Psoas muscle (tissue), 8 donors: ENCODE data around the gene PHKA2. TPM values are rescaled to one million over a fixed set of nuclear protein-coding genes. Genes with fewer than 3 reads are reported as not detected.

Experiments used
- ATAC-seq, 4 donors: fragments of 200-7000 bp; cut with Tn5 transposase; one replicate each; pipeline ENCODE4 v1.9.1; 2020; ENCODE audit warnings: moderate library complexity in 3 of 4, mild to moderate bottlenecking in 2 of 4
- DNase-seq, 2 donors: peaks; one replicate each; pipeline ENCODE4 v3.0.0-alpha.2; 2020
- H3K27ac ChIP-seq: fragments of 200-600 bp; one replicate; pipeline ENCODE4 v1.8.0; 2022
- H3K27me3 ChIP-seq, 3 donors: fragments of 200-600 bp in 1 of 3; one replicate each; pipeline versions ENCODE4 v1.6.1 to v1.8.0; 2013 to 2022; ENCODE audit warnings: low read length in 2 of 3, mild to moderate bottlenecking in 2 of 3, moderate library complexity in 1 of 3; ENCODE audit not compliant: insufficient read depth in 3 of 3
- H3K36me3 ChIP-seq, 2 donors: fragments of 200-600 bp in 1 of 2; one replicate each; pipeline versions ENCODE4 v1.6.1 to v1.8.0; 2013 to 2022; ENCODE audit warnings: low read depth in 1 of 2, mild to moderate bottlenecking in 1 of 2, moderate library complexity in 1 of 2; ENCODE audit not compliant: insufficient read depth in 1 of 2
- H3K4me1 ChIP-seq: fragments of 200-600 bp; one replicate; pipeline ENCODE4 v1.8.0; 2022
- H3K4me3 ChIP-seq: fragments of 200-600 bp; one replicate; pipeline ENCODE4 v1.8.0; 2022; ENCODE audit warnings: mild to moderate bottlenecking
- H3K9me3 ChIP-seq: fragments of 200-600 bp; one replicate; pipeline ENCODE4 v1.8.0; 2022
- WGBS, 3 donors: extraction: QIAGEN DNeasy Blood & Tissue Kit; methylation state at CpG; one replicate each; pipeline versions ENCODE4 v1.1.6 to v1.1.7; 2013; 5-methylcytosine and 5-hydroxymethylcytosine counted together
- intact Hi-C, 2 donors: fragments of 100-400 bp; cut with DNase I; formaldehyde crosslinking; loops; one replicate each; pipeline versions ENCODE4 v1.11.0 to v1.14.2; 2022
- polyA plus RNA-seq, 3 donors: library from polyadenylated mRNA; stranded (reverse); fragments of 200-250 nt; gene quantifications; one replicate each; pipeline ENCODE4 v1.2.3, GENCODE V29; 2013
- total RNA-seq, 4 donors: library from RNA; stranded (reverse); fragmentation: NEBNext Ultra II Directional in 2 of 4; extraction: Animal tissue kit (Norgen Biotek cat#: 25700) in 2 of 4; gene quantifications; one replicate each; pipeline versions ENCODE4 v1.2.1 to v1.2.4, GENCODE V29; 2021 to 2023
- TF ChIP-seq, protein P1 (sequence below): fragments of 200-600 bp; IDR thresholded peaks from one replicate; pipeline ENCODE4 v1.8.0; 2022; ENCODE audit warnings: antibody characterized with exemption
- donor health status: healthy with polysubstance abuse.
- donor health status: DM: no; HTN: no; CAD: no; lungs with moderate emphysema.
- donor health status: Bipolar disorder and iron deficiency.
- donor health status: healthy.
- donor health status: DM: yes; HTN: yes; CAD: no.
- donor health status: DM: no; HTN: no; CAD: no.
- donor health status: DM: no; HTN: no; CAD: no.
- donor health status: DM: yes; HTN: yes; CAD: no.

PHKA2 gene
- total and polyA plus RNA-seq, 7 donors = 3.7 to 24.8 (median 8.9) TPM

DNA sequence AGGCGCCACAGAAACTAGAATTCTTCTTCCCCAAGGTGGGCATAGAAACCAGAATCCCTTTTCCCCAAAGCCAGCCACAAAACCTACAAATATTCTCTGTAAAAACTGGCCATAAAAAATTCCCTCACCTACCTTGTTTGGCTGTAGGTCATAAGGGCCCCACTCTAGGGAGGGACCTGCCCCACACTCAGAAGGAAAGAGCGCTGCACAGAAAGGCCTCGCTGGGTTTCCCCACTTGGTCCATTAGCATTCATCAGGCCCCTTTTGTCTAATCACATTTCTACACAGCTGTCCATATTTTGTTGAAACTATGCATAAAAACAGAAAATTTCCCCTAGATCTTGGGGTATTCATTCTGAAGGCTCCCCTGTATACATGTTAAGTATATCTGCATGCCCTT is 54.1 kb downstream of the PHKA2 start:
- Histone ChIP-seq H3K4me1 (no peaks in the 10 kb centered on the region), H3K4me3 (no peak overlapping the region), H3K9me3 (no peaks in the 10 kb centered on the region), H3K36me3 (peaks cover 0 to 18% of the 10 kb centered on the region in 2 donors), H3K27me3 (no peaks in the 10 kb centered on the region), H3K27ac (no peak overlapping the region)
- 78 to 100% (median 98%) methylated on average over 3 of the region's 3 CpGs for WGBS, 3 donors
- intact Hi-C loops = loop anchor here in 1 of 2 donors (10.0 kb wide), 1 partner anchor 405 kb away; no protein-coding TSS in a partner anchor
- ATAC-seq = no peak
- no peak for DNase-seq
- TF ChIP-seq, protein P1, sequence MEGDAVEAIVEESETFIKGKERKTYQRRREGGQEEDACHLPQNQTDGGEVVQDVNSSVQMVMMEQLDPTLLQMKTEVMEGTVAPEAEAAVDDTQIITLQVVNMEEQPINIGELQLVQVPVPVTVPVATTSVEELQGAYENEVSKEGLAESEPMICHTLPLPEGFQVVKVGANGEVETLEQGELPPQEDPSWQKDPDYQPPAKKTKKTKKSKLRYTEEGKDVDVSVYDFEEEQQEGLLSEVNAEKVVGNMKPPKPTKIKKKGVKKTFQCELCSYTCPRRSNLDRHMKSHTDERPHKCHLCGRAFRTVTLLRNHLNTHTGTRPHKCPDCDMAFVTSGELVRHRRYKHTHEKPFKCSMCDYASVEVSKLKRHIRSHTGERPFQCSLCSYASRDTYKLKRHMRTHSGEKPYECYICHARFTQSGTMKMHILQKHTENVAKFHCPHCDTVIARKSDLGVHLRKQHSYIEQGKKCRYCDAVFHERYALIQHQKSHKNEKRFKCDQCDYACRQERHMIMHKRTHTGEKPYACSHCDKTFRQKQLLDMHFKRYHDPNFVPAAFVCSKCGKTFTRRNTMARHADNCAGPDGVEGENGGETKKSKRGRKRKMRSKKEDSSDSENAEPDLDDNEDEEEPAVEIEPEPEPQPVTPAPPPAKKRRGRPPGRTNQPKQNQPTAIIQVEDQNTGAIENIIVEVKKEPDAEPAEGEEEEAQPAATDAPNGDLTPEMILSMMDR = no peak

DNA sequence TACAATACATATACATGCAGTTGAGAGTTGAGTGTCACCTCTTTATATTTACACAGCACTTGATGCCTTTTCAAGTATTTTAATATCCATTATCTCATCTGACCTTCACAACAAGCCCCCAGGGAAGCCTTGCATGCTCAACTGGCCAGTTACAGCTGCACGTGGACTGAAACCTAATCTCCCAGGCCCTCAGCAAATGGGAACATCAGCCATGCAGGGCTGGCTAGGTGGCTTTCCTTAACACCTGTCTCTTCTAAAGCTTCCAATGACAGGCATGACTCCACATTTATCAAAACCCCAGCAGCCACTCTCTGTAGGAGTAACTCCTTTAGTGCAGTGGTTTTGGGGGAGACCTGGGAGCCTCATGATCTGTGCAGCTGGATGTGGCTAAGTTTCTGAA is 56.4 kb downstream of the PHKA2 start:
- Histone ChIP-seq H3K27me3 (no peaks in the 10 kb centered on the region), H3K4me3 (no peak overlapping the region), H3K27ac (no peak overlapping the region), H3K36me3 (peaks cover 0 to 26% of the 10 kb centered on the region in 2 donors), H3K4me1 (no peaks in the 10 kb centered on the region), H3K9me3 (no peaks in the 10 kb centered on the region)
- intact Hi-C loops = no loop called here
- TF ChIP-seq, protein P1 = no peak
- ATAC-seq = peak; percentile 78 to 91 (median 82)
- 15 to 38% methylated on average over 1 of the region's 1 CpG; no CpG with 5 or more reads in 1 of the 3 donors for WGBS, 3 donors
- no peak for DNase-seq

DNA sequence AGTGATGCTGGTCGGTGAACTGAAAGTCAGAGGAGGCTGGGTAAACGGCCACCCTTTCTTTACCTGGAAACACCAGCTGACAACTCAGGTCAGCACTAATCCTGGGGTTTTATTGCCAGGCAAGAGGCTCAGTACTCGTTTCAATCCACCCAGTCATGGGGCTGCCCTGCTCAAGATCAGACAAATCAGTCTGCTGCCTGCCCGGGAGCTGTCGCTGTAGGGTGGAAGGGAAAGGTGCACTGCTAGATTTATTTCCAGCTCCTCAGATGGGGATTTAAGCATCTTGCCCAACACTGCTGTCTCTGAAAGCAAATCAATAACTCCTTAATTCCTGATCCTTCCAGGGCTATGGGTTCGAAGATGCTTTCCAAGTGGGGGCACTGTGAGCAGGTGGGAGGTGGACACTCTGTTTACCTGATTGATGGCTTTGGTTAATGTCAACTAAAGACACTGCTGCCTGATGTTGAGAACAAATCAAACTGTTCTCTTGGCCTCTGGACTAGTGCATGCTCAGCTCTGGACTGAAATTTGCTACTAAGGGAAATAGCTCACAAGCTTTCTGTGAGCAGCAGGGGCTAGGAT is 59.3 kb downstream of the PHKA2 start:
- no peaks in the 10 kb centered on the region for H3K4me1 ChIP-seq
- H3K4me3 ChIP-seq = no peak overlapping the region
- H3K27ac ChIP-seq = no peak overlapping the region
- TF ChIP-seq, protein P1 = no peak
- intact Hi-C loops = no loop called here
- ATAC-seq (no peak), DNase-seq (no peak)
- 64 to 91% (median 80%) methylated on average over 6 of the region's 6 CpGs for WGBS, 3 donors
- no peaks in the 10 kb centered on the region for H3K9me3 ChIP-seq
- H3K36me3 ChIP-seq = peaks cover 0 to 15% of the 10 kb centered on the region in 2 donors
- H3K27me3 ChIP-seq = no peaks in the 10 kb centered on the region

DNA sequence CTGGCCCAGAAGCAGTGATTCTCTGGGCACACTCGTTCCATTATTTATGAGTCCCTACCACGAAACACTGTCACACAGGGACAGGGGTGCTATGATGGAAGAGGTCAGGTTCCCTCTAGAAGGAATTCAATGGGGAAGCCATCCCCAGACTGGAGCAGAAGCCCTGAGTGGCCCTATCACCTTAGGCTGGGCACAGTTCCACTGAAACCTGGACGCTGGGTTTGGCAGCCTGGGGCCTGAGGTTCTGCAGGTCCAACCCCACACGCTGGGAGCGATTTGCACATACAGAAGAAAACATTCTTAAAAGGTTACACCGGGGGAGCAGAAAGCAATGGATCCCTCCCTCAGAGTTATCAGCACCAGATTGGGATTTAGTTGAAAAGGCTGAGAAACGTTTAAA is 63.3 kb downstream of the PHKA2 start:
- ATAC-seq (no peak), DNase-seq (no peak)
- Histone ChIP-seq H3K4me3 (no peak overlapping the region), H3K36me3 (peaks cover 4 to 35% of the 10 kb centered on the region in 2 donors), H3K9me3 (no peaks in the 10 kb centered on the region), H3K4me1 (no peaks in the 10 kb centered on the region), H3K27ac (no peak overlapping the region), H3K27me3 (no peaks in the 10 kb centered on the region)
- 76 to 91% (median 89%) methylated on average over 7 of the region's 7 CpGs for WGBS, 3 donors
- intact Hi-C loops = no loop called here
- TF ChIP-seq, protein P1 = no peak

DNA sequence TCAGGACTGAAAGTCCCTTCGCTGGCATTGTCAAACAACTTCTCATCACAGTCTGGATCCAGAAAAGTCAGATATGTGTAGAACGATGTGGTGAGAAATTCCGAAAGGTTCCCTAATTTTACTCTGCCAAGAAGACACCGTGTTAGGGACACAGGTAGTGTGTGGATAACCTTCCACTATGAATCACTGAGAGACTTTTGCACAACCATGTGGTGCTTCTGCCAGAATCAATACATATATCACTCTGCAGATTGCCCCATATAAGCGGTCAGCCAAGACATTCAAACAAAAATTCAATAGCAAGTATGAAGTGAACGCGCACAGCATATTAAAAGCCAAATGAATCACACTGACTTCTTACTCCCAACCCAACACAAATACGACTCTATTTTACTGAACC is 63.8 kb downstream of the PHKA2 start:
- intact Hi-C loops = no loop called here
- no peak for ATAC-seq
- Histone ChIP-seq H3K4me3 (no peak overlapping the region), H3K27me3 (no peaks in the 10 kb centered on the region), H3K4me1 (no peaks in the 10 kb centered on the region), H3K27ac (no peak overlapping the region), H3K36me3 (peaks cover 4 to 30% of the 10 kb centered on the region in 2 donors), H3K9me3 (no peaks in the 10 kb centered on the region)
- TF ChIP-seq, protein P1 = no peak
- WGBS, 3 donors = 87 to 96% (median 94%) methylated on average over 8 of the region's 8 CpGs
- no peak for DNase-seq
